GM12892 (cell line): ENCODE data around the gene CDC14B.

ENCODE experiments used
- POLR2A ChIP-seq: IDR thresholded peaks from 2 replicates; pipeline ENCODE4 v1.6.1; 2011; ENCODE audit warnings: low read depth, low read length, control low read depth
- POLR2AphosphoS5 ChIP-seq: IDR thresholded peaks from 2 replicates; pipeline ENCODE4 v1.6.1; 2011; ENCODE audit warnings: low read depth, low read length, control low read depth
- TAF1 ChIP-seq: IDR thresholded peaks from 2 replicates; pipeline ENCODE4 v1.6.1; 2011; ENCODE audit warnings: low read depth, mild to moderate bottlenecking, control low read depth, low read length, borderline replicate concordance

GRCh38 chr9:96566498-96567202 is 53.0 kb downstream of the CDC14B start:
- no peak for TF ChIP-seq POLR2AphosphoS5
- TF ChIP-seq POLR2A = peak; percentile 38; the same call in 1 of the 2 replicates
- TF ChIP-seq TAF1 = no peak
